ENCODE measurements around the gene PADI4.
A peak's percentile ranks its signal among the peaks of the same experiment; 100 is the strongest.
"Not testable (repeated sequence)": the region's sequence is repeated elsewhere in the genome, so short reads cannot be mapped to it uniquely, and the experiment has no call there.

Gene PADI4

GRCh38 chr1:17316704-17317103 lies 8.7 kb downstream of the PADI4 start:
- DNase-seq, result no peak

- no peak for DNase-seq
These were observed 10.3 kb downstream of the PADI4 start for GRCh38 chr1:17318262-17318661.

GRCh38 chr1:17319561-17320350 lies 11.8 kb downstream of the PADI4 start:
- DNase-seq, result no peak

- DNase-seq, result not testable (repeated sequence)
These were observed 13.9 kb downstream of the PADI4 start for GRCh38 chr1:17321857-17322390.

GRCh38 chr1:17328855-17329254 lies 20.9 kb downstream of the PADI4 start:
- DNase-seq, result no peak

GRCh38 chr1:17329610-17330009 lies 21.6 kb downstream of the PADI4 start:
- DNase-seq, result no peak

GRCh38 chr1:17330856-17331255 lies 22.9 kb downstream of the PADI4 start:
- DNase-seq, result no peak

GRCh38 chr1:17333081-17333480 lies 25.1 kb downstream of the PADI4 start:
- DNase-seq, result no peak

- DNase-seq, result peak; percentile 60
These were observed 28.1 kb downstream of the PADI4 start for GRCh38 chr1:17335821-17336710.

GRCh38 chr1:17338706-17339493 lies 30.9 kb downstream of the PADI4 start:
- no peak for DNase-seq

GRCh38 chr1:17339521-17339920 lies 31.5 kb downstream of the PADI4 start:
- DNase-seq, result no peak

GRCh38 chr1:17340358-17340757 lies 32.4 kb downstream of the PADI4 start:
- DNase-seq, result no peak

GRCh38 chr1:17342014-17342441 lies 34.0 kb downstream of the PADI4 start:
- DNase-seq, result no peak

GRCh38 chr1:17345506-17345905 lies 37.5 kb downstream of the PADI4 start:
- not testable (repeated sequence) for DNase-seq

- no peak for DNase-seq
These were observed 38.2 kb downstream of the PADI4 start for GRCh38 chr1:17346046-17346789.

- no peak for DNase-seq
These were observed 40.0 kb downstream of the PADI4 start for GRCh38 chr1:17347769-17348592.

GRCh38 chr1:17348593-17349234 lies 40.7 kb downstream of the PADI4 start:
- DNase-seq, result no peak

- no peak for DNase-seq
These were observed 42.1 kb downstream of the PADI4 start for GRCh38 chr1:17350083-17350482.

GRCh38 chr1:17350928-17351446 lies 43.0 kb downstream of the PADI4 start:
- no peak for DNase-seq

GRCh38 chr1:17351598-17352324 lies 43.8 kb downstream of the PADI4 start:
- no peak for DNase-seq
